BJ (cell line): ENCODE measurements around the gene ARSB. TPM values are rescaled to one million over a fixed set of nuclear protein-coding genes. Genes with fewer than 3 reads are reported as not detected.

Source experiments
- CTCF ChIA-PET: fragments of 350-600 bp; formaldehyde crosslinking; extraction: SDS; loops from one replicate; lab custom pipeline; 2021; ENCODE audit warnings: antibody characterized with exemption, inconsistent platforms; lab: Yijun Ruan, JAX
- POLR2A ChIA-PET: fragments of 300-600 bp; sonication (Branson Sonifier 250); formaldehyde crosslinking; extraction: SDS; loops from one replicate; lab custom pipeline; 2021; ENCODE audit warnings: antibody characterized with exemption; lab: Charles Lee
- DNase-seq: peaks from one replicate; pipeline ENCODE4 v3.0.0-alpha.2; 2011; ENCODE audit warnings: low read depth
- H3K27me3 ChIP-seq: 2 replicates; pipeline ENCODE4 v1.6.0; 2011; ENCODE audit warnings: low read length; ENCODE audit not compliant: control insufficient read depth, insufficient read depth
- H3K36me3 ChIP-seq: 2 replicates; pipeline ENCODE4 v1.5.1; 2011; ENCODE audit warnings: low read length; ENCODE audit not compliant: control insufficient read depth, insufficient read depth
- H3K4me3 ChIP-seq: 2 replicates; pipeline ENCODE4 v1.5.1; 2011; ENCODE audit warnings: low read depth, mild to moderate bottlenecking, control low read depth, low read length
- CTCF ChIP-seq: IDR thresholded peaks from 2 replicates; pipeline ENCODE4 v1.5.1; 2011; ENCODE audit warnings: low read depth, mild to moderate bottlenecking, control low read depth, inconsistent platforms, low read length, moderate library complexity; ENCODE audit not compliant: insufficient read depth
- polyA plus RNA-seq: library from polyadenylated mRNA; depleted of rRNA; stranded (reverse); fragments of >200 nt; gene quantifications from 2 replicates; pipeline ENCODE4 v1.2.3, GENCODE V29; 2011

The ARSB gene
- polyA plus RNA-seq, 1 experiment: 26.7 TPM

GRCh38 chr5:78833284-78833683, 151.8 kb downstream of the ARSB start:
- CTCF ChIA-PET: no interaction called here

GRCh38 chr5:78830528-78831046, 154.5 kb downstream of the ARSB start:
- H3K4me3 ChIP-seq: no peak overlapping the region
- H3K36me3 ChIP-seq: no peaks in the 10 kb centered on the region
- H3K27me3 ChIP-seq: no peaks in the 10 kb centered on the region
- DNase-seq: no peak
- ChIA-PET POLR2A (no interaction called here), CTCF (interaction anchor here (0.7 to 1.4 kb wide), 3 partner anchors 15 to 82 kb away, joined by 3 to 5 read pairs (median 3); no protein-coding TSS in a partner anchor)
- no peak for TF ChIP-seq CTCF

More at GRCh38 chr5:78833284-78833683, 151.8 kb downstream of the ARSB start:
- no peak for TF ChIP-seq CTCF
- no peak for DNase-seq
- no peaks in the 10 kb centered on the region for H3K36me3 ChIP-seq
- H3K4me3 ChIP-seq: no peak overlapping the region
- H3K27me3 ChIP-seq: no peaks in the 10 kb centered on the region
- POLR2A ChIA-PET: no interaction called here

GRCh38 chr5:78829811-78830527, 155.1 kb downstream of the ARSB start:
- no peak for TF ChIP-seq CTCF
- ChIA-PET CTCF (interaction anchor here (0.9 kb wide), 1 partner anchor 82 kb away, joined by 3 read pairs; no protein-coding TSS in a partner anchor), POLR2A (no interaction called here)
- Histone ChIP-seq H3K36me3 (no peaks in the 10 kb centered on the region), H3K27me3 (no peaks in the 10 kb centered on the region), H3K4me3 (no peak overlapping the region)
- no peak for DNase-seq

GRCh38 chr5:78827725-78828124, 157.4 kb downstream of the ARSB start:
- no peak for TF ChIP-seq CTCF
- ChIA-PET POLR2A (no interaction called here), CTCF (no interaction called here)
- no peak for DNase-seq
- Histone ChIP-seq H3K27me3 (no peaks in the 10 kb centered on the region), H3K36me3 (no peaks in the 10 kb centered on the region), H3K4me3 (no peak overlapping the region)

- no peak for TF ChIP-seq CTCF
- POLR2A ChIA-PET: no interaction called here
- CTCF ChIA-PET: interaction anchor here (1.3 to 1.5 kb wide), 2 partner anchors 8 to 10 kb away, joined by 3 to 4 read pairs; no protein-coding TSS in a partner anchor
- Histone ChIP-seq H3K36me3 (no peaks in the 10 kb centered on the region), H3K4me3 (no peak overlapping the region), H3K27me3 (no peaks in the 10 kb centered on the region)
- DNase-seq: no peak
Observed at GRCh38 chr5:78824831-78825281, 160.3 kb downstream of the ARSB start.
